GM12865 (cell line): Measurements from ENCODE around the gene TMEM53.
A peak's percentile ranks its signal among the peaks of the same experiment; 100 is the strongest.

ENCODE experiments used
- DNase-seq: peaks from one replicate; pipeline ENCODE4 v3.0.0; 2010; ENCODE audit warnings: low read depth
- H3K4me3 ChIP-seq: 2 replicates; pipeline ENCODE4 v1.5.1; 2011; ENCODE audit warnings: mild to moderate bottlenecking, low read depth, low read length, control low read depth
- TF ChIP-seq, protein P1 (sequence below): IDR thresholded peaks from 2 replicates; pipeline ENCODE4 v1.5.1; 2011; ENCODE audit warnings: low read length, control low read depth, low read depth, inconsistent platforms; ENCODE audit not compliant: insufficient read depth; ENCODE audit errors: missing control alignments

TMEM53 gene

DNA sequence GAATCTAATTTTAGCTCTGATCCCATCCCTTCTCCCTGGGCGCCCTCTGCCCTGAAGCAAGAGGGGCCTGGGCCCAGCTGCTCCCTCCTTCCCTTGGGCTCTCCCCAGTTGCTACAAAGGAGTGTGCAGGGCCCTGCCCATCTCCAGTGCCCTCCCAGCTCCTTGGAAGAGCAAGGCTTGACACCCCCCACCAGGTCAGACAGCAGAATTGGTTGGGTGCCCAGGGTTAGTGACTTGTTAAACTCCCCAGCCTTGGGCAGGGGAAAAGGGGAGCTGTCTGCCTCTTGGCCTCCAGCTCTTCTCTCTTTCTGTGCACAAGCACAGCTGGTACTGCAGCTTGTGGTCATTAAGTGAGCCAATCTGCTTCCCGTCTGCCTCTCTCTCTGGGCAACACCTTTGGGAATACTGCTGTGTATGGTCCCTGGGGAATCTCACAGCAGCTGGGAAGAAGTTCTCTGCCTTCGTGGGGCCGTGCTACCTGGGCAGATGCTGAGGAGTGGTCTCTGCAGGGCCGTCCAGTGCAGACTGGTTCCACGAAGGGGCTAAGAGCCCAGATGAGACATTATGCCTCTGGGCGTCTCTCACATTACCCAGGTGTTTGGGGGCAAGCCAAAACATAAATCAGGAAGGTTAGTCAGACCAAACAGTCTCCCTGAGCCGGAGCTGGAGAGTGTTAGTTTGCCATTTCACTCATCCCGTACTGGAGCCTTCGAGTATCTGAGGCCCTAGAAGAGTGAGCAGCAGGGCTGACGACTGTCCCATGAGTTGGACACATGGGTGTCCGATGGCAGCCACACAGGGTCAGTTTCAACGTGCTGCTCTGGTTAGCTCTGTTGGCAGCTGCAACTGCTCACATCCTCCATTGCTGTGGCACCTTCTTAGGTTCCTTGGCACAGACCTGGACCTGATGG lies 37.3 kb downstream of the TMEM53 start:
- TF ChIP-seq, protein P1, sequence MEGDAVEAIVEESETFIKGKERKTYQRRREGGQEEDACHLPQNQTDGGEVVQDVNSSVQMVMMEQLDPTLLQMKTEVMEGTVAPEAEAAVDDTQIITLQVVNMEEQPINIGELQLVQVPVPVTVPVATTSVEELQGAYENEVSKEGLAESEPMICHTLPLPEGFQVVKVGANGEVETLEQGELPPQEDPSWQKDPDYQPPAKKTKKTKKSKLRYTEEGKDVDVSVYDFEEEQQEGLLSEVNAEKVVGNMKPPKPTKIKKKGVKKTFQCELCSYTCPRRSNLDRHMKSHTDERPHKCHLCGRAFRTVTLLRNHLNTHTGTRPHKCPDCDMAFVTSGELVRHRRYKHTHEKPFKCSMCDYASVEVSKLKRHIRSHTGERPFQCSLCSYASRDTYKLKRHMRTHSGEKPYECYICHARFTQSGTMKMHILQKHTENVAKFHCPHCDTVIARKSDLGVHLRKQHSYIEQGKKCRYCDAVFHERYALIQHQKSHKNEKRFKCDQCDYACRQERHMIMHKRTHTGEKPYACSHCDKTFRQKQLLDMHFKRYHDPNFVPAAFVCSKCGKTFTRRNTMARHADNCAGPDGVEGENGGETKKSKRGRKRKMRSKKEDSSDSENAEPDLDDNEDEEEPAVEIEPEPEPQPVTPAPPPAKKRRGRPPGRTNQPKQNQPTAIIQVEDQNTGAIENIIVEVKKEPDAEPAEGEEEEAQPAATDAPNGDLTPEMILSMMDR = no peak
- no peak for DNase-seq
- no peak overlapping the region for H3K4me3 ChIP-seq

DNA sequence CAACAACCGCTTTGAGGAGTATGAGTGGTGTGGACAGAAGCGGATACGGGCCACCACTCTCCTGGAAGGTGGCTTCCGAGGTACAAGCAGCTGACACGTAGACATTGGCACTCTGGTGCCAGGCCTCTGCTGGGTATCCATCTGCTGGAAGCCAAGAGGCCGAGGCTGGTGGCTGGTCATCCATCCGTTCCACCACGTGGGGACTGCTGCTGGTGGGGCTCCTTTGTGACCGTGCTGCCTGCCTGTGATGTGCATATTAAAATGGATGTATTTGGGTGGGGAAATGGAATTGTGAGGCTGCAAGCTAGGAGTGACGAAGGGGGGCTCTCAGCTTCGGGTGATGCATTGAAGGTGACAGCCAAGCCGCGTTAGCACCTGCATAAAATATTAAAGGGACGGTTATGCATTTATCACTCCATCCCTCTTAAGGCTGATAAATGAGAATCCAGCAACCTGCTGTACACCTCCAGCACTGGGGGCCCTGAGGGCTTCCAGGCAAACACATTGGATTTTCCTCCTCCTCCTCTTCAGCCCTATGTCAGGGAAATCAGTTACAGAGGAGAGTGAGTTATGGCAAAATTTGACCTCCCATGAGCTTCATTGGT lies 38.1 kb downstream of the TMEM53 start:
- TF ChIP-seq, protein P1 = no peak
- no peak overlapping the region for H3K4me3 ChIP-seq
- no peak for DNase-seq

DNA sequence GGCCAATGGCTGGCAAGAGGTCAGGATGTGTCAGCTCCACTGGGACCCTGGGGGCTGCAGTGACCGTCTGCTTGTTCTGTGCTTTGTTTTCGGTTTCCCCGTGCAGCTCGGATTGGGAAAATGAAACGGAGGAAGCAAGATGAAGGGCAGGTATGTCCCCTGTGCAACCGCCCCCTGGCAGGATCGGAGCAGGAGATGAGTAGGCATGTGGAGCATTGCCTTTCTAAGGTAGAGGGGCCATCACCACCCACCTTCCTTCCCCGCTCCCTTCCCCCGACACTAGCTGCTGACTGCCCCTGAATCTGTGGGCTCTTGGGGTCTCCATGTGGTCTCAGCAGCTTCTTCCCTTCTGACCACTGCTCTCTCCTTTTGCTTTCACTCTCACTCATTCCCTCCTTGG lies 38.8 kb downstream of the TMEM53 start:
- TF ChIP-seq, protein P1 = no peak
- no peak overlapping the region for H3K4me3 ChIP-seq
- no peak for DNase-seq

DNA sequence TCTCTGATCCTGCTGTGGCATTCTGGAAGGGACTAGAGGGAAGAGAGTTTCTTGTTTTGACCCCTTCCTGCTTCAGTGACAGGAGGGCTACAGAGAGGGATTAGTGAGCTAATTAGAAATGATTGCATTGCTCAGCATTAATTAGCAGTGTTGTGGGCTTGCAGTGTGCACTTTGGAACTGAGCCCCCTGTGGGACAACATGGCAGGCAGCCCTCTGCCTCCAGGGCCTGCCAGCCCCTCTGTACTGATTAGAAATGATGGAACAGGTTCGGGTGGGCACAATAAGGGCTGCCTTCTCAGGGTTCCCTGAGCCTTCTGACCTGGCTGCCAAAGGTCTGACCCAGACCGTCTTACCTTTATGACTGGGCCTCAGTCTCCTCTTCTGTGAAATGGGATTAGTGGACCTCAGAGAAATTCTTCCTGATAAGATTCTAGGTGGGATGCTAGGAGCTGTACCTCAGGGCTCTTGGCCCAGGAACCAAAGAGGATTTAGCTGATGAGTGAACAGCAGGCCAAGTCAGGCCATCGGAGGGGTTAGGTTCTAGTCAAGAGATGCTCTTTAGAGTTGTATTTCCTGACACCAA lies 39.6 kb downstream of the TMEM53 start:
- no peak overlapping the region for H3K4me3 ChIP-seq
- TF ChIP-seq, protein P1 = no peak
- DNase-seq = no peak

DNA sequence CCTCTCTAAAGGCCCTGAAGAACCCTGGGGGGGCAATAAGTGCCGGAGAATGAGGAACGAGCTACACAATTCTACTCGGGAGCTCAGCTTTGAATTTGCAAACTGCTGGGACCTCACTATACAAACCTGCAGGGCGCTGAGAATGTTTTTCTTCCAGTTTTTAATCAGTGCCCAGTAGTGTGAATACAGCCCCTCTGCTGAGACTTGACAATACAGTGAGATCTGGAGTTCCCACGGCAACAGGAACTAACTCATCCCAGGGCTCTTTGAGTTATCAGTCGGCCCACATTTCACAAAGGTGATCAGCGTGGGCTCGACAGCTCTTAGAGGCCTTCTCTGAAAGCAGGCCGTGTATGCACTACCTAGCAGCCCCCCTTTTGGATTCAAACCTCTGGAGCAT lies 41.7 kb downstream of the TMEM53 start:
- H3K4me3 ChIP-seq = peak overlapping the region; percentile 77
- DNase-seq = peak; percentile 50
- TF ChIP-seq, protein P1 = no peak

DNA sequence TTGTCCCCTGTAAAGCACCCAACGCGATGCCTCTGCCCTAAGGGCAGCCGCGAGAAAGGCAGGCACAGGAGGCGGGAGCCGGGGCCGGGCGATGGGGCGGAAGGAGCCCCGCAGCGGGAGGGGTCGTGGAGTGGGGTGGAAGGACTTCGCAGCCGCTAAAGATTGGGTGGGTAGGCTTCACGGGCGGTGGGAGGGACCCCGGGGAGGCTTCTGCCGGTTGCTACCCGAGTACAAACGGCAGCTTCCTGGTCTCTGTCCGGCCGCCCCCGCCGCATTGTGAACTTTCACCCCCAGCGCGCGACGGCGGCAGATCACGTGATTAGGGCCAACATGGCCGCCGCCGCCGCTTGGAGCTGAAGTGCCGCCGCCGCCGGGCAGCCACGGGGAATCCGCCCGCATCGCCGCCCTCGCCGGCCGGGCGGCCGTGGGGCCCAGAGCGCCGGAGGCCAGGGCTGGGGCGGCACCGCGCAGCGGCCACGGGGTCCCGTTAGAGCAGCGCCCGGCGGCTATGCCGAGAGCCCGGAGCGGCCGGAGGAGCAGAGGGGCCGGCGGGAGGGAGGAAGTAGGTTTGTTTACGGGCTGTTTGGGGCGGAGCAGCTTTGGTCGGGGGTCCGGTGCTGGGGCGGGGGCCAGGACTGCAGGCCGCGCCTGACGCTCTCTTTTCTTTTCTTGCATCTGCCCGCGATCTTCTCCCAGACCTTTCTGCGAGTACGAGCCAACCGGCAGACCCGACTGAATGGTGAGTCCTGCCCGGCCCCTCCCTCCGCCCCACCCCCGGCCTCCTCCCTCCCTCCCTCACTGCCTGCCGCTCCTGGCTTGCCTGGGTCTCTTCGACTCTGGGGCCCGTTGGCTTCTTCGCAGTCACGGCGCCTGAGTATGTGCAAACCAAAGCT lies 42.4 kb downstream of the TMEM53 start:
- DNase-seq = peak; percentile 95
- peak overlapping the region; percentile 77 for H3K4me3 ChIP-seq
- TF ChIP-seq, protein P1 = no peak
